ENCODE results near the gene NEK8.
A peak's percentile ranks its signal among the peaks of the same experiment; 100 is the strongest.
"Not testable (repeated sequence)": the region's sequence is repeated elsewhere in the genome, so short reads cannot be mapped to it uniquely, and the experiment has no call there.

NEK8 gene

DNA sequence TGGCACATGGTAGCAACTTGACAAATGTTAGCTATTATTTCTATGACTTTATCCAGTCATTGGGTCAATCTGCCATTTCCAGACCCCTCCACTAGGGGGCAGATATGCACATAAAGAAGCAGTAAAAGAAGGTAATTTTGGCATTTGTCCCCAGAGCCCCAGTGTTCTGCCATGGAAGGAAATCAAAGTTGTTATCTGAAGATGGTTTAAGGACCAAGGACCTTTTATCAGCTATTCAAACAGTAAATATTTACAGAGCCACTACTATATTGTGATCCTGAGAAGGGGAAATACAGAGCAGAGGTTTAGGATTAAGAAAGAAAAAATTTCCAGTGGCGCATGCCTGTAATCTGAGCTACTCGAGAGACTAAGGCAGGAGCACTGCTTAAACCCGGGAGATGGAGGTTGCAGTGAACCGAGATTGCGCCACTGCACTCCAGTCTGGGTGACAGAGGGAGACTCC lies 35.2 kb downstream of the NEK8 start:
- DNase-seq (ENCODE audit: low spot score), result peak; percentile 76

DNA sequence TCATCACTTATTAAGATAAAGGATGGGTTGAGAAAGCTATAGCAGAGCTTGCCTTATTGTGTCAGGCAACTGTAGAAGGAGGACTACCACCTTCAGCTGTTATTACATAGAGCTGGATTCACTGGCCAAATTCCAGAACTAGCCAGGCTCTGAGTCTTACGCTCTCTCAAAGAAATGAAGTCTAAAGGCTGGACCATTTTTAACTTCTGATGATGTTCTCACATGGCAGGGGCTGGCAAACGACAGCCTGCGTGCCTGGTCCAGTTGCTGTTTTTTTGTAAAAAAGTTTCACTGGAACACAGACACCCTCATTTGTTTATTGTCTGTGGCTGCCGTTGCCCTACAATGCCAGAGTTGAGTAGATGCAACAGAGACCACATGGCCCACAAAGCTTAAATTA lies 36.5 kb downstream of the NEK8 start:
- DNase-seq (ENCODE audit: low spot score), result no peak

DNA sequence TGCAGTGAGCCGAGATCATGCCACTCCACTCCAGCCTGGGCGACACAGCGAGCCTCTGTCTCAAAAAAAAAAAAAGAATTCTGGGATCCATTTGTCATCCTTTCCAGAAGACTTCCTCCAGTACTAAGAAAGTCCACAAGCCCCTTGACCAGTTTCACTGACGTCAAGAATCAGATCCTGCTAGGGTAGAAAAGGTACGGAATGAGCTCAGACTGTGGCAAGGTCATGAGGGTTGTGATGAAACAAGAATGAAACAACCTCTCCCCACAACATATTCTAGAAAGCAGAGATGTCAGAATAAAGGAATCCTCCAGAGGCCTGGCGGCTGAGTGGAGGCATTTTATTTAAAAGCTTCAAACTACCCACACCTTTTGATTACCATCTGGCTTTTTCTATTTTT lies 45.1 kb downstream of the NEK8 start:
- no peak for DNase-seq (ENCODE audit: low spot score)

DNA sequence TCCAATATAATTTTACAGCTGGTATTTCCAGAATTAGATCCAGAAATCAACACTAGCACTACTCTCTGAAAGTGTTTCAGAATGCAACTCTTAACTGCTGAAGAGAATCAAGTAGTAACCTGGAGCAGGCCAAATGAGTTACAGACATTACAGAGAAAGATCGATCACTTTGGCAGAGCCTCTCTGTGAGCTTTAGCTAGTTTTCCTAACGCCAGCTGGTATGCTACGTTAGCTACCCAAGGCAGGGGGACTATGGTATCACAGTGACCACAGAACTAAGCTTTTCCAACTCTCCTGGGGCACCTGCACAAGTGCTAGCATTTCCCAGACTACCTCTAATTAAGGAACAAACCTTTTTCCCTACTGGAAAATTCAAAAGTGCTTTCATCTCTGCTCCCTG lies 45.6 kb downstream of the NEK8 start:
- DNase-seq (ENCODE audit: low spot score), result no peak

DNA sequence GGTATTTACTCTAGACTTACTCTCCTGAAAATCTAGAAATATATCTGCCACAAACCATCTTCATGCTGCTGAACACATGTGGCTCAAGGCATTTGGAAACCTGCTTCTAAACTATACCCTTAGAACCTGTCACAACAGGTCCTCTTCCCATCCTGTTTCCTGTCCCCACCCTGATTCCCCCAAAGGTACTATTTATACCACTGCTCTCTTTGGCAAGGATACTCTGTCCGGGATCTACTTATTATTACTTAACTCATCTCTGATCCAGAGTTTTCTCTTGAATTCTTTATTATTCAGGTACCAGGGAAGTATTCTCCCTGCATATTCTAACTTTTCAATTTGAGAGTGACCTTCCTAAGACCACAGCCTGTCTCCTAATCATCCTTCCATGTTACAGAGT lies 48.6 kb downstream of the NEK8 start:
- no peak for DNase-seq (ENCODE audit: low spot score)

DNA sequence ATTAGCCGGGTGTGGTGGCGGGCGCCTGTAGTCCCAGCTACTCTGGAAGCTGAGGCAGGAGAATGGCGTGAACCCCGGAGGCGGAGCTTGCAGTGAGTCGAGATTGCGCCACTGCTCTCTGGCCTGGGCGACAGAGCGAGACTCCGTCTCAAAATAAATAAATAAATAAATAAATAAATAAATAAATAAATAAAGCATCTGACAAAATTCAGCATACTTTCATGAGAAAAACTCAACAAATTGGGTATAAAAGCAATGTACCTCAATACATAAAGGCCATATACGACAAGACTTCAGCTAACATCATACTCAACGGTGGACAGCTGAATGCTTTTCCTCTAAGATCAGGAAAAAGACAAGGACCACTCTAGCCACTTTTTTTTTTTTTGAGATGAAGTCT lies 51.0 kb downstream of the NEK8 start:
- DNase-seq (ENCODE audit: low spot score), result not testable (repeated sequence)

DNA sequence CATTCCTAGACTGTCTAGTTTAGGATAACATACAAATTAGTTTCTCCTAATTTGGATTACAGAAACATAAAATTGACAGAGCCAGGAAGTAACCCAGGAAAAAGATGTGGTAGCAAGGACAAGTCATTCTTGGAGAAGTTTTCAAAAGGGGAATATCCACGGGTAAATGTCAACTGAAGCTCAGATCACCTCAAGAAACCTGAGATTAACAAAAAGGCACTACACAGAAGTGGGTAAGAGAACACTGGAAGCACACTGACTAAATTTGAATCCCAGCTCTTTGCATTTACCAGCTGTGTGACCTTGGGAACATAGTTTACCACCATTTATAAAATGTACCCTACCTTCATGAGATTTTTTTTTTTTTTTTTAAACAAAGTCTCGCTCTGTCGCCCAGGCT lies 54.6 kb downstream of the NEK8 start:
- no peak for DNase-seq (ENCODE audit: low spot score)

DNA sequence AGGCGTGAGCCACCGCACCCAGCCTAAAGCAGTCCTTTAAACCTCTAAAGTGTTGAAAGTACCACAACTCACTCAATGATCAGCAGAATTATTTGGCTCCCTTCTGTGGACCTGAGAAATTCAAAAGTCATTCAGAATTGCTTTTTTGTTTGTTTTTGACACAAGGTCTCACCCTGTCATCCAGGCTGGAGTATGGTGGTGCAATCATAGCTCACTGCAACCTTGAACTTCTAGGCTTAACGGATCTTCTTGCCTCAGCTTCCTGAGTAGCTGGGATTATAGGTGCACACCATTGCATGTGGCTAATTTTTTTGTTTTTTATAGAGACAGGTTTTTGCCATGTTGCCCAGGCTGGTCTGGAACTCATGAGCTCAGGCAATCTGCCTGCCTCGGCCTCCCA lies 59.5 kb downstream of the NEK8 start:
- DNase-seq (ENCODE audit: low spot score), result no peak

Data from AG08395 (cell line).